ENCODE results near the gene SLC25A3.

The SLC25A3 gene

GRCh38 chr12:98644433-98644711 lies 50.9 kb downstream of the SLC25A3 start:
- TF ChIP-seq REST (IDR thresholded peaks at IDR 0.05; ENCODE audit: insufficient replicate concordance, low read depth): no peak
- Histone ChIP-seq H3K27ac (replicated peaks) (peak overlapping the region; percentile 86), H3K27me3 (ENCODE audit: insufficient read depth, poor library complexity, severe bottlenecking) (no peaks in the 10 kb centered on the region), H3K4me3 (replicated peaks; ENCODE audit: insufficient read depth, low read length) (peak overlapping the region; percentile 99)
- DNase-seq (ENCODE audit: low read depth in 1 of 2, low spot score in 1 of 2): no peak

- Histone ChIP-seq H3K27ac (replicated peaks) (peak within 1 kb of the TSS; percentile 86), H3K27me3 (ENCODE audit: insufficient read depth, poor library complexity, severe bottlenecking) (no peaks in the 10 kb centered on the region), H3K4me3 (replicated peaks; ENCODE audit: insufficient read depth, low read length) (peak within 1 kb of the TSS; percentile 99)
- peak; percentile 85 to 96 for DNase-seq (ENCODE audit: low read depth in 1 of 2, low spot score in 1 of 2)
- TF ChIP-seq POLR2AphosphoS5 (IDR thresholded peaks at IDR 0.05; ENCODE audit: low read depth) (no peak; the same call in 1 of the 2 replicates), SPI1 (IDR thresholded peaks at IDR 0.05; ENCODE audit: borderline replicate concordance, low read depth) (no peak; the same call in 1 of the 2 replicates), GABPA (IDR thresholded peaks at IDR 0.05; ENCODE audit: low read depth) (no peak), REST (IDR thresholded peaks at IDR 0.05; ENCODE audit: insufficient replicate concordance, low read depth) (no peak), CTCF (IDR thresholded peaks at IDR 0.05; ENCODE audit: insufficient read depth, low read length) (no peak)
These were observed 51.5 kb downstream of the SLC25A3 start, which contains the start of the genes APAF1 and IKBIP for GRCh38 chr12:98644712-98645571. Gene APAF1, plus strand, starts transcription at chr12:98645290. Its CDS starts 3,070 bp downstream, at chr12:98648360. Gene IKBIP, minus strand, starts transcription at chr12:98644788. Its CDS starts 87 bp downstream, at chr12:98644701.

- peak overlapping the region; percentile 99 for H3K4me3 ChIP-seq (replicated peaks; ENCODE audit: insufficient read depth, low read length)
- TF ChIP-seq CTCF (IDR thresholded peaks at IDR 0.05; ENCODE audit: insufficient read depth, low read length) (no peak), GABPA (IDR thresholded peaks at IDR 0.05; ENCODE audit: low read depth) (no peak), POLR2AphosphoS5 (IDR thresholded peaks at IDR 0.05; ENCODE audit: low read depth) (no peak), REST (IDR thresholded peaks at IDR 0.05; ENCODE audit: insufficient replicate concordance, low read depth) (no peak), SPI1 (IDR thresholded peaks at IDR 0.05; ENCODE audit: borderline replicate concordance, low read depth) (peak; percentile 41; the same call in 1 of the 2 replicates)
- H3K27me3 ChIP-seq (ENCODE audit: insufficient read depth, poor library complexity, severe bottlenecking): no peaks in the 10 kb centered on the region
- peak overlapping the region; percentile 86 for H3K27ac ChIP-seq (replicated peaks)
- DNase-seq (ENCODE audit: low read depth in 1 of 2, low spot score in 1 of 2): peak in 1 of 2 experiments; percentile 28
These were observed 52.1 kb downstream of the SLC25A3 start for GRCh38 chr12:98645572-98646067.
